ENCODE results near the gene PLPP3.
"Not testable (repeated sequence)": the region's sequence is repeated elsewhere in the genome, so short reads cannot be mapped to it uniquely, and the experiment has no call there.

The PLPP3 gene

GRCh38 chr1:56578963-56579875 is at the start of gene PLPP3:
Gene PLPP3, minus strand, starts transcription at chr1:56579563. Its CDS starts 547 bp downstream, at chr1:56579016.
- DNase-seq, result peak; percentile 60

GRCh38 chr1:56627636-56628039 is 48.3 kb upstream of the PLPP3 start:
- no peak for DNase-seq

- no peak for DNase-seq
These were observed 47.8 kb upstream of the PLPP3 start for GRCh38 chr1:56627019-56627635.

- DNase-seq, result no peak
These were observed 47.2 kb upstream of the PLPP3 start for GRCh38 chr1:56626546-56626945.

- DNase-seq, result no peak
These were observed 46.6 kb upstream of the PLPP3 start for GRCh38 chr1:56625819-56626440.

- DNase-seq, result no peak
These were observed 37.8 kb upstream of the PLPP3 start for GRCh38 chr1:56617141-56617540.

- DNase-seq, result not testable (repeated sequence)
These were observed 31.4 kb upstream of the PLPP3 start for GRCh38 chr1:56610770-56611169.

GRCh38 chr1:56610097-56610496 is 30.7 kb upstream of the PLPP3 start:
- DNase-seq, result not testable (repeated sequence)

GRCh38 chr1:56595397-56596191 is 16.2 kb upstream of the PLPP3 start:
- DNase-seq, result not testable (repeated sequence)

GRCh38 chr1:56591909-56592308 is 12.5 kb upstream of the PLPP3 start:
- no peak for DNase-seq

- DNase-seq, result no peak
These were observed 11.2 kb upstream of the PLPP3 start for GRCh38 chr1:56590520-56591011.

GRCh38 chr1:56589369-56589768 is 10.0 kb upstream of the PLPP3 start:
- no peak for DNase-seq

GRCh38 chr1:56586502-56586901 is 7.1 kb upstream of the PLPP3 start:
- no peak for DNase-seq

GRCh38 chr1:56585985-56586384 is 6.6 kb upstream of the PLPP3 start:
- DNase-seq, result no peak

GRCh38 chr1:56584910-56585528 is 5.7 kb upstream of the PLPP3 start:
- peak; percentile 66 for DNase-seq

GRCh38 chr1:56583957-56584468 is 4.7 kb upstream of the PLPP3 start:
- no peak for DNase-seq

- DNase-seq, result no peak
These were observed 1.4 kb upstream of the PLPP3 start for GRCh38 chr1:56580771-56581170.

GRCh38 chr1:56578138-56578962 is 1.0 kb downstream of the PLPP3 start:
- peak; percentile 6 for DNase-seq

GRCh38 chr1:56577406-56578137 is 1.8 kb downstream of the PLPP3 start:
- no peak for DNase-seq

- DNase-seq, result peak; percentile 46
These were observed 2.4 kb downstream of the PLPP3 start for GRCh38 chr1:56576880-56577405.
